ENCODE measurements around the gene ARID3A. TPM values are rescaled to one million over a fixed set of nuclear protein-coding genes. Genes with fewer than 3 reads are reported as not detected.
A peak's percentile ranks its signal among the peaks of the same experiment; 100 is the strongest.
"Not testable (repeated sequence)": the region's sequence is repeated elsewhere in the genome, so short reads cannot be mapped to it uniquely, and the experiment has no call there.

ARID3A gene
- polyA plus RNA-seq, 3 donors = 19.9 to 37.0 (median 28.3) TPM

GRCh38 chr19:888581-889385 is 37.1 kb upstream of the ARID3A start:
- DNase-seq (ENCODE audit: extremely low read depth in 1 of 11, low read depth in 9 of 11, low spot score in 4 of 11) = no peak

- DNase-seq (ENCODE audit: extremely low read depth in 1 of 11, low read depth in 9 of 11, low spot score in 4 of 11) = no peak
Observed at GRCh38 chr19:889662-890295, 36.1 kb upstream of the ARID3A start.

- no peak for DNase-seq (ENCODE audit: extremely low read depth in 1 of 11, low read depth in 9 of 11, low spot score in 4 of 11)
Observed at GRCh38 chr19:890831-891230, 35.0 kb upstream of the ARID3A start.

- not testable (repeated sequence) for DNase-seq (ENCODE audit: extremely low read depth in 1 of 11, low read depth in 9 of 11, low spot score in 4 of 11)
Observed at GRCh38 chr19:891421-892200, 34.2 kb upstream of the ARID3A start.

GRCh38 chr19:892243-892893 is 33.5 kb upstream of the ARID3A start:
- DNase-seq (ENCODE audit: extremely low read depth in 1 of 11, low read depth in 9 of 11, low spot score in 4 of 11) = no peak

- peak; percentile 88 to 96 (median 90) for DNase-seq (ENCODE audit: extremely low read depth in 1 of 11, low read depth in 9 of 11, low spot score in 4 of 11)
Observed at GRCh38 chr19:892894-893689, 32.7 kb upstream of the ARID3A start, which contains the start of the genes MED16 and RNU6-9. Gene MED16, minus strand, starts transcription at chr19:893187. Its CDS starts 2,056 bp downstream, at chr19:891131. Gene RNU6-9, plus strand, starts transcription at chr19:893484.

- DNase-seq (ENCODE audit: extremely low read depth in 1 of 11, low read depth in 9 of 11, low spot score in 4 of 11) = no peak
Observed at GRCh38 chr19:896434-896833, 29.4 kb upstream of the ARID3A start.

GRCh38 chr19:896999-897398 is 28.8 kb upstream of the ARID3A start:
- no peak for DNase-seq (ENCODE audit: extremely low read depth in 1 of 11, low read depth in 9 of 11, low spot score in 4 of 11)

- DNase-seq (ENCODE audit: extremely low read depth in 1 of 11, low read depth in 9 of 11, low spot score in 4 of 11) = no peak
Observed at GRCh38 chr19:897442-898039, 28.3 kb upstream of the ARID3A start.

GRCh38 chr19:898663-899062 is 27.2 kb upstream of the ARID3A start:
- DNase-seq (ENCODE audit: extremely low read depth in 1 of 11, low read depth in 9 of 11, low spot score in 4 of 11) = peak in 6 of 11 donors; percentile 63 to 75 (median 73)

GRCh38 chr19:899336-900042 is 26.3 kb upstream of the ARID3A start:
- no peak for DNase-seq (ENCODE audit: extremely low read depth in 1 of 11, low read depth in 9 of 11, low spot score in 4 of 11)

- no peak for DNase-seq (ENCODE audit: extremely low read depth in 1 of 11, low read depth in 9 of 11, low spot score in 4 of 11)
Observed at GRCh38 chr19:900043-900301, 25.9 kb upstream of the ARID3A start.

GRCh38 chr19:900302-901111 is 25.3 kb upstream of the ARID3A start:
- DNase-seq (ENCODE audit: extremely low read depth in 1 of 11, low read depth in 9 of 11, low spot score in 4 of 11) = no peak

GRCh38 chr19:901216-902092 is 24.4 kb upstream of the ARID3A start:
- no peak for DNase-seq (ENCODE audit: extremely low read depth in 1 of 11, low read depth in 9 of 11, low spot score in 4 of 11)

- no peak for DNase-seq (ENCODE audit: extremely low read depth in 1 of 11, low read depth in 9 of 11, low spot score in 4 of 11)
Observed at GRCh38 chr19:902093-902370, 23.8 kb upstream of the ARID3A start.
